HG02938 (cell line): Measurements from ENCODE around the gene RELN.

ENCODE experiments used
- ATAC-seq: cut with Tn5 transposase; IDR thresholded peaks from one replicate; pipeline ENCODE4 v1.9.1; 2021; ENCODE audit warnings: mild to moderate bottlenecking, moderate library complexity; ENCODE audit not compliant: unreplicated experiment

The RELN gene

GRCh38 chr7:103991406-103991805 lies 1.9 kb upstream of the RELN start:
- no peak for ATAC-seq

GRCh38 chr7:103990991-103991390 lies 1.5 kb upstream of the RELN start:
- ATAC-seq: no peak

- ATAC-seq: no peak
Observed at GRCh38 chr7:103989785-103990767, 618 bp upstream of the RELN start.

GRCh38 chr7:103988468-103989199 lies 824 bp downstream of the RELN start:
- no peak for ATAC-seq

DNA sequence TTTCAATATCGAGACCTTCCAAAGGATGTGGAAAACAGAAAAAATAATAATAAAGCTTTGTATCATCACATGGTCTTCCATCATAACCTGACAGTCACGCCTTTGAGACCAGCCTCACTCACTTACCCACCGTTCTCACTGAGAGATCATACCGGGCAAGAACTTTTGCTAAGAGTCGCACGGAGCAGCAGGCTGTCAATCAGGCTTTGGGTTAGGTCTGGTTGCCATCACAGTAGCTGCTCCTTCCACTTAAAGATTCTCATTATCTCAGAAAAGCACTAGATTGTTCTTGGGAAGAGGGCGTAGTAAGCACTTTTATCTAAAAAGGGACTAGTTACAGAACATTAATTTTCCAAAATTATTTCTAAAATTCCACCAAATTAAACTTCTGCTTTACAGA lies 2.0 kb downstream of the RELN start:
- ATAC-seq: no peak

- no peak for ATAC-seq
Observed at GRCh38 chr7:103985565-103986126, 3.8 kb downstream of the RELN start.

- ATAC-seq: no peak
Observed at GRCh38 chr7:103984050-103984449, 5.4 kb downstream of the RELN start.

DNA sequence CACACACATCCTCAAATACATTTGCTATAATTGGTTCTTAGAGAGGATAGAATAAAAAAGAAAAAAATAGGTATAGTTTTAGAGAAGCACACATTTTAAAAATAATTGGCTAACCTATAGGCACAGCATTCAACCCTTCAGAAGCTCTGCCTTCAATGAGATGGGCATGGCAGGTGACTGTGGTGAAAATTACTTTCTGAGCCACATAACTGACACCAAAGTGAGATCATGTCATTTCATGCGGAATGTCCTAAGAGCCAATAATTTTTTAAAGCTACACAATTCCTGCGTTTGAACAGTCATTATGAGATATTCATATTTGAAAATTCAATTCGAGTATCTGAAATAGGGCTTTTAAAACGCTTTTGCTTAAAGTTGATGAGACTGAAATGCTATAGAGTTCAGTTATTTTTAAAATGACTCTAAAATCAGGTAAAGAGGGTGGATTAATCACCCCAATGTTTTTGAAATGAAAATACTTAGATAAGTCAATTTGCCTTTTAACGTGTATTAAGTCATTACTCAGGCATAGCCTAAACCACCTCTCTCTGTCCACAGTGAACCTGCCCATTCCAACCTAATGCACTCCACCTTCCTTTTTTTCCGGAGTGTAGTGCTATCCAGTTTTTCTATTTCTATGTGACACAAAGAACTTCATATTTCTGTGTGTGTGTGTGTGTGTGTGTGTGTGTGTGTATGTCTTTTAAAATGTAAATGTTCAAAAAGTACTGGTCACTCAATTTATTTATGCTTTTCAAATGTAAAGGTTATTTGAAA lies 6.1 kb downstream of the RELN start:
- ATAC-seq: no peak

- no peak for ATAC-seq
Observed at GRCh38 chr7:103981003-103981423, 8.4 kb downstream of the RELN start.

- no peak for ATAC-seq
Observed at GRCh38 chr7:103972779-103973434, 16.6 kb downstream of the RELN start.

- ATAC-seq: no peak
Observed at GRCh38 chr7:103967401-103967800, 22.1 kb downstream of the RELN start.

DNA sequence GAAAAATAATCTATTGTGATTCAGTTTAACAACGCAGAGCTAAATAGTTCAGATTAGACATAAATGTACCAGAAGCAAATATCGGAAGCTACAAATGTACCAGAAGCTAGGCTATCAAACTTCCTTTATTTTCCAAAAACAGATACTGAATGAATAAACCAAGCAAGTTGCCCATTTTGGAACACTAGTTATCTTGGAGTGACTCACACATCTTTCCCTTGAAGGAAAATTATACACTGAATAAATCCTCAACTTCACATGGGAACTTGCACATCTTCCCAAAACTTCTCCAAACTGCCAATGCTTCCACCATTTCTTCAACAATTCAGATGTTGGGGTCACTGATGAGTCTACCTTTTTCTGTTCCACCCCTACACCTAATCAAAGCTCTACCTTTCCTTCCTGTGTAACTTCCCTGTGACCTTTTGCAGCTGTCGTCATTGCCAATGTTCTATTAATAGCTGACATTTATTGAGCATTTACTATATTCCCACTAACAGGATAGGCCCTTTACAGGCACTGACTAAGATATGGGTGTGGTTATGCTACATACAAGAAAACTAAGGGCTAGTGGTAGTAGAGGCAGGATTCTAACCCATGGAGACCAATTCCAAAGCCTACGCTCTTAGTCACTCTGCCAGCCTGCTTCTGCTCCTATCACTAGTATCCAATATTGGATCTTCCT lies 22.7 kb downstream of the RELN start:
- ATAC-seq: no peak

DNA sequence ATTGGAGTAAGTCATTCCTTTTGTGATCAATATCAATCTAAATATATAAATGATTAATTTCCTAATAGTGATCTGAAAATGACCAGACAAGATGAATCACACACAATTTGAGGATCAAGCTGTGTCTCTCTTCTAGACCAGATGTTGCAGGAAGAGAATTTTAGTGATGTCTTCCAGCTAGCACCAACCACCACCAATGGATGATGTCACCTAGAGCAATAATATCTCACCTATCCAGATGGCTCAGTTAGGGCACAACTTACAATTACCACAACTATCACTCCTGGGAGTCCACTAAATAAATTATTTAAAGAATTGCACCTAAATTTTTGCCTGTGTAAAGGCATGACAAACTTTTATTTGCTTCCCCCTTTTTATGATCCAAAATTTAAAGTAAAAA lies 25.2 kb downstream of the RELN start:
- no peak for ATAC-seq

- no peak for ATAC-seq
Observed at GRCh38 chr7:103962070-103962469, 27.4 kb downstream of the RELN start.

DNA sequence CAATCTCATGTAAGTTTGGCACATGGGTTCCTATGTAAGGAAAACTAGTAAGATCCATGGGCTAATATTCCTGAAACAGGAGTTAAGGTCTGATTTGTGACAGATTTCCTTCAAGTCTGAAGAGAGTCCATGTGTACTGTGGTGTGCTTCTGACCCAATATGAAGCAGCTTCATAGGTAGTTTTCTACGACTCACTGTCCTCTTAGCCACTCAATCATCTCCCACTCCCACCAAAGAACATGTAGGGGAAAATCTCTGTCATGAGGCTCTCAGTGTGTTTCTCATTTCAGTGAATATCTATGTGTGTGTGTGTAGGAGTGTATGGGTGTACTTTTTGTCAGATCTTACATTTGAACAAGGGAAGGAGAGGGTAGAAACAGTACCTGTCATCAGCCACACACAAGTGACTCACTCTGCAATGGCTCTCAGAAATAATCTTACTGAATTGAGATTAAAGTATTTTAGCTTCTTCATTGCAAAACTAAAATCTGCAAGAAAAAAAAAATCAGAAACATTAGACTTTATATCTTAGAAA lies 31.1 kb downstream of the RELN start:
- no peak for ATAC-seq

GRCh38 chr7:103955985-103956384 lies 33.5 kb downstream of the RELN start:
- no peak for ATAC-seq

DNA sequence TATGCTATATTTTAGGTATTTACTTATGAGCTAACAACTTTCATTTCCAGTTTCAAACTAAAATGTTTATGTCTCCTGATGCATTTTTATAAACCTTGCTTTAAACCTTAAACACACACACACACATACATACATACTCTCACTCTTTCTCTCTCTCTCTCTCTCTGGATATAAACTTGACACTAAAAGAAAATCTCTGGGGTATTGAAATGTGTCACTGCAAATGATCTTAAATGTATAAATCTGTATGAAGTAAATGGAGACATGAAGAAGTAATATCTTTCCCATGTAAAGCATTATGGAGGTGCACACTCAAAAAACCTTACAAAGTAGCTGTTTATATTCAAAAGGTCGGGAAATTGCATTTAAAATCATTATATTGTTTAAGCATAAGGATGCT lies 37.0 kb downstream of the RELN start:
- ATAC-seq: no peak

- ATAC-seq: no peak
Observed at GRCh38 chr7:103951311-103951710, 38.1 kb downstream of the RELN start.

GRCh38 chr7:103949374-103949773 lies 40.1 kb downstream of the RELN start:
- ATAC-seq: no peak
